Measurements from ENCODE around the gene GET3.
"Not testable (repeated sequence)": the region's sequence is repeated elsewhere in the genome, so short reads cannot be mapped to it uniquely, and the experiment has no call there.

Gene GET3

GRCh38 chr19:12792051-12792852, 55.0 kb downstream of the GET3 start:
- DNase-seq (ENCODE audit: low read depth) = no peak

GRCh38 chr19:12792853-12793289, 55.6 kb downstream of the GET3 start:
- no peak for DNase-seq (ENCODE audit: low read depth)

GRCh38 chr19:12793290-12794195, 56.2 kb downstream of the GET3 start:
- peak; percentile 90 for DNase-seq (ENCODE audit: low read depth)

- no peak for DNase-seq (ENCODE audit: low read depth)
Measured at GRCh38 chr19:12794196-12794941, 57.1 kb downstream of the GET3 start.

GRCh38 chr19:12794971-12795381, 57.7 kb downstream of the GET3 start:
- no peak for DNase-seq (ENCODE audit: low read depth)

GRCh38 chr19:12796146-12797071, 59.1 kb downstream of the GET3 start:
- no peak for DNase-seq (ENCODE audit: low read depth)

- DNase-seq (ENCODE audit: low read depth) = no peak
Measured at GRCh38 chr19:12797141-12797587, 59.9 kb downstream of the GET3 start.

- not testable (repeated sequence) for DNase-seq (ENCODE audit: low read depth)
Measured at GRCh38 chr19:12797607-12798006, 60.3 kb downstream of the GET3 start.

All from GM04504 (cell line).